T-helper 17 cell (primary cell): ENCODE results near the gene CRMP1. TPM values are rescaled to one million over a fixed set of nuclear protein-coding genes. Genes with fewer than 3 reads are reported as not detected.
"Not testable (repeated sequence)": the region's sequence is repeated elsewhere in the genome, so short reads cannot be mapped to it uniquely, and the experiment has no call there.

Experiments used
- ATAC-seq: fragments of 150-1000 bp; cut with Tn5 transposase; 2 replicates; pipeline ENCODE4 v1.10.0; 2021; ENCODE audit warnings: mild to moderate bottlenecking, moderate library complexity
- DNase-seq, 3 donors: peaks; one replicate each; pipeline versions ENCODE4 v3.0.0 to v3.0.0-alpha.2; 2020 to 2021
- H3K9me3 ChIP-seq: one replicate; pipeline ENCODE4 v1.7.0; 2013; ENCODE audit warnings: low read length, mild to moderate bottlenecking; ENCODE audit not compliant: control insufficient read depth, poor library complexity, severe bottlenecking
- H3K27ac Mint-ChIP-seq: one replicate; pipeline ENCODE4 v1.8.0; 2022; ENCODE audit warnings: mild to moderate bottlenecking, moderate library complexity, mixed read lengths
- H3K27me3 Mint-ChIP-seq: one replicate; pipeline ENCODE4 v1.8.0; 2022; ENCODE audit warnings: mixed read lengths
- H3K36me3 Mint-ChIP-seq: one replicate; pipeline ENCODE4 v1.8.0; 2022; ENCODE audit warnings: low read depth, mixed read lengths
- H3K4me1 Mint-ChIP-seq: one replicate; pipeline ENCODE4 v1.8.0; 2022; ENCODE audit warnings: mild to moderate bottlenecking, mixed read lengths
- H3K4me3 Mint-ChIP-seq: one replicate; pipeline ENCODE4 v1.8.0; 2022; ENCODE audit warnings: mild to moderate bottlenecking, moderate library complexity, mixed read lengths
- total RNA-seq, 4 donors: library from RNA in 2 of 4; stranded (reverse) in 2 of 4; gene quantifications; one replicate each; pipeline ENCODE4 v1.2.3 and lab custom pipeline; 2022 to 2026

Gene CRMP1
- total RNA-seq, 2 donors from 2014 or later, result not detected

GRCh38 chr4:5812506-5813229 lies 80.2 kb downstream of the CRMP1 start:
- DNase-seq (no peak), ATAC-seq (peak; percentile 42)
- H3K9me3 ChIP-seq, result no peaks in the 10 kb centered on the region
- H3K27me3 Mint-ChIP-seq, result peaks cover 6% of the 10 kb centered on the region
- no peaks in the 10 kb centered on the region for H3K36me3 Mint-ChIP-seq
- no peaks in the 10 kb centered on the region for H3K4me1 Mint-ChIP-seq
- H3K4me3 Mint-ChIP-seq, result no peak overlapping the region
- no peak overlapping the region for H3K27ac Mint-ChIP-seq

GRCh38 chr4:5812057-5812456 lies 80.8 kb downstream of the CRMP1 start:
- not testable (repeated sequence) for H3K9me3 ChIP-seq, H3K36me3 Mint-ChIP-seq, H3K27me3 Mint-ChIP-seq, H3K27ac Mint-ChIP-seq, ATAC-seq, H3K4me1 Mint-ChIP-seq, DNase-seq, H3K4me3 Mint-ChIP-seq

GRCh38 chr4:5810770-5811430 lies 82.0 kb downstream of the CRMP1 start:
- Mint-ChIP-seq H3K27me3 (peaks cover 12% of the 10 kb centered on the region), H3K36me3 (no peaks in the 10 kb centered on the region), H3K4me3 (no peak overlapping the region), H3K27ac (no peak overlapping the region), H3K4me1 (no peaks in the 10 kb centered on the region)
- DNase-seq, result no peak
- no peak for ATAC-seq
- H3K9me3 ChIP-seq, result no peaks in the 10 kb centered on the region

- H3K27ac Mint-ChIP-seq, result no peak overlapping the region
- H3K27me3 Mint-ChIP-seq, result peaks cover 10% of the 10 kb centered on the region
- H3K4me1 Mint-ChIP-seq, result no peaks in the 10 kb centered on the region
- no peak overlapping the region for H3K4me3 Mint-ChIP-seq
- DNase-seq (no peak), ATAC-seq (no peak)
- no peaks in the 10 kb centered on the region for H3K36me3 Mint-ChIP-seq
- H3K9me3 ChIP-seq, result no peaks in the 10 kb centered on the region
Observed at GRCh38 chr4:5810151-5810550, 82.7 kb downstream of the CRMP1 start.

- DNase-seq (no peak), ATAC-seq (no peak)
- Mint-ChIP-seq H3K36me3 (no peaks in the 10 kb centered on the region), H3K27ac (no peak overlapping the region), H3K4me3 (no peak overlapping the region), H3K27me3 (peaks cover 6% of the 10 kb centered on the region), H3K4me1 (no peaks in the 10 kb centered on the region)
- no peaks in the 10 kb centered on the region for H3K9me3 ChIP-seq
Observed at GRCh38 chr4:5809216-5809776, 83.6 kb downstream of the CRMP1 start.

GRCh38 chr4:5808081-5808741 lies 84.7 kb downstream of the CRMP1 start:
- no peak for DNase-seq
- H3K27ac Mint-ChIP-seq, result no peak overlapping the region
- no peak for ATAC-seq
- H3K4me1 Mint-ChIP-seq, result no peaks in the 10 kb centered on the region
- no peak overlapping the region for H3K4me3 Mint-ChIP-seq
- no peaks in the 10 kb centered on the region for H3K36me3 Mint-ChIP-seq
- peaks cover 6% of the 10 kb centered on the region for H3K27me3 Mint-ChIP-seq
- H3K9me3 ChIP-seq, result no peaks in the 10 kb centered on the region

- Mint-ChIP-seq H3K4me3 (no peak overlapping the region), H3K27ac (no peak overlapping the region), H3K36me3 (no peaks in the 10 kb centered on the region), H3K4me1 (no peaks in the 10 kb centered on the region), H3K27me3 (peaks cover 6% of the 10 kb centered on the region)
- DNase-seq (no peak), ATAC-seq (no peak)
- no peaks in the 10 kb centered on the region for H3K9me3 ChIP-seq
Observed at GRCh38 chr4:5805270-5805669, 87.6 kb downstream of the CRMP1 start.

- no peaks in the 10 kb centered on the region for H3K36me3 Mint-ChIP-seq
- no peak overlapping the region for H3K27ac Mint-ChIP-seq
- ATAC-seq, result no peak
- H3K4me3 Mint-ChIP-seq, result no peak overlapping the region
- DNase-seq, result no peak
- H3K4me1 Mint-ChIP-seq, result no peaks in the 10 kb centered on the region
- H3K27me3 Mint-ChIP-seq, result peaks cover 6% of the 10 kb centered on the region
- H3K9me3 ChIP-seq, result no peaks in the 10 kb centered on the region
Observed at GRCh38 chr4:5804656-5805055, 88.2 kb downstream of the CRMP1 start.

- no peak for ATAC-seq
- Mint-ChIP-seq H3K27me3 (peaks cover 6% of the 10 kb centered on the region), H3K36me3 (no peaks in the 10 kb centered on the region), H3K4me3 (no peak overlapping the region), H3K4me1 (no peaks in the 10 kb centered on the region), H3K27ac (no peak overlapping the region)
- no peaks in the 10 kb centered on the region for H3K9me3 ChIP-seq
- DNase-seq, result no peak
Observed at GRCh38 chr4:5802565-5802964, 90.3 kb downstream of the CRMP1 start.

GRCh38 chr4:5801696-5802095 lies 91.2 kb downstream of the CRMP1 start:
- Mint-ChIP-seq H3K4me3 (no peak overlapping the region), H3K4me1 (no peaks in the 10 kb centered on the region), H3K27ac (no peak overlapping the region), H3K27me3 (peaks cover 2% of the 10 kb centered on the region), H3K36me3 (no peaks in the 10 kb centered on the region)
- DNase-seq, result no peak
- H3K9me3 ChIP-seq, result no peaks in the 10 kb centered on the region
- ATAC-seq, result no peak

- Mint-ChIP-seq H3K4me3 (no peak overlapping the region), H3K27ac (no peak overlapping the region), H3K4me1 (no peaks in the 10 kb centered on the region), H3K36me3 (no peaks in the 10 kb centered on the region), H3K27me3 (no peaks in the 10 kb centered on the region)
- ATAC-seq (no peak), DNase-seq (no peak)
- H3K9me3 ChIP-seq, result no peaks in the 10 kb centered on the region
Observed at GRCh38 chr4:5800496-5800895, 92.4 kb downstream of the CRMP1 start.

GRCh38 chr4:5799406-5799805 lies 93.5 kb downstream of the CRMP1 start:
- H3K4me1 Mint-ChIP-seq, result no peaks in the 10 kb centered on the region

GRCh38 chr4:5798946-5799345 lies 93.9 kb downstream of the CRMP1 start:
- Mint-ChIP-seq H3K4me3 (no peak overlapping the region), H3K36me3 (no peaks in the 10 kb centered on the region), H3K4me1 (no peaks in the 10 kb centered on the region), H3K27me3 (no peaks in the 10 kb centered on the region), H3K27ac (no peak overlapping the region)
- DNase-seq, result no peak
- no peaks in the 10 kb centered on the region for H3K9me3 ChIP-seq
- ATAC-seq, result no peak

More at GRCh38 chr4:5799406-5799805, 93.5 kb downstream of the CRMP1 start:
- no peaks in the 10 kb centered on the region for H3K9me3 ChIP-seq
- DNase-seq, result no peak
- Mint-ChIP-seq H3K27ac (no peak overlapping the region), H3K4me3 (no peak overlapping the region), H3K27me3 (no peaks in the 10 kb centered on the region), H3K36me3 (no peaks in the 10 kb centered on the region)
- ATAC-seq, result no peak
